H9 (cell line): ENCODE data around the gene MNX1. TPM values are rescaled to one million over a fixed set of nuclear protein-coding genes. Genes with fewer than 3 reads are reported as not detected.

Experiments used
- DNase-seq: peaks from one replicate; pipeline ENCODE4 v3.0.0-alpha.2; 2017
- H2AFZ ChIP-seq: one replicate; pipeline ENCODE4 v1.6.1; 2013; ENCODE audit warnings: mild to moderate bottlenecking, low read length, control low read depth, moderate library complexity
- H2AK5ac ChIP-seq: 2 replicates; pipeline ENCODE4 v1.6.1; 2013; ENCODE audit warnings: low read length, control low read depth, mixed read lengths; ENCODE audit not compliant: insufficient read length
- H2BK120ac ChIP-seq: one replicate; pipeline ENCODE4 v1.6.1; 2013; ENCODE audit warnings: low read depth, mild to moderate bottlenecking, low read length, control low read depth, inconsistent platforms; ENCODE audit not compliant: poor library complexity, severe bottlenecking
- H2BK12ac ChIP-seq: 2 replicates; pipeline ENCODE4 v1.6.1; 2013; ENCODE audit warnings: low read length, control low read depth, mixed read lengths, low read depth; ENCODE audit not compliant: insufficient read length
- H2BK15ac ChIP-seq: 2 replicates; pipeline ENCODE4 v1.6.1; 2013; ENCODE audit warnings: low read depth, low read length, control low read depth
- H2BK20ac ChIP-seq: one replicate; pipeline ENCODE4 v1.6.1; 2013; ENCODE audit warnings: low read depth, mild to moderate bottlenecking, low read length, control low read depth, inconsistent platforms; ENCODE audit not compliant: poor library complexity, severe bottlenecking
- H2BK5ac ChIP-seq: 2 replicates; pipeline ENCODE4 v1.6.1; 2013; ENCODE audit warnings: low read length, control low read depth, mixed read lengths; ENCODE audit not compliant: insufficient read length
- H3K14ac ChIP-seq: 2 replicates; pipeline ENCODE4 v1.6.1; 2013; ENCODE audit warnings: low read length, control low read depth; ENCODE audit not compliant: insufficient read depth
- H3K18ac ChIP-seq: 2 replicates; pipeline ENCODE4 v1.6.1; 2013; ENCODE audit warnings: low read depth, mild to moderate bottlenecking, mixed read lengths, low read length, control low read depth; ENCODE audit not compliant: insufficient read length
- H3K23ac ChIP-seq: 2 replicates; pipeline ENCODE4 v1.6.1; 2013; ENCODE audit warnings: low read length, control low read depth, mixed read lengths, low read depth; ENCODE audit not compliant: insufficient read length
- H3K23me2 ChIP-seq: 2 replicates; pipeline ENCODE4 v1.6.1; 2013; ENCODE audit warnings: low read depth, mild to moderate bottlenecking, mixed read lengths, low read length, control low read depth; ENCODE audit not compliant: insufficient read length, poor library complexity, severe bottlenecking
- H3K27ac ChIP-seq: 2 replicates; pipeline ENCODE4 v1.5.1; 2013; ENCODE audit warnings: low read length, control low read depth, mixed read lengths, low read depth; ENCODE audit not compliant: insufficient read length
- H3K27me3 ChIP-seq: 2 replicates; pipeline ENCODE4 v1.6.1; 2013; ENCODE audit warnings: low read length, control low read depth, inconsistent platforms; ENCODE audit not compliant: insufficient read depth
- H3K4ac ChIP-seq: 2 replicates; pipeline ENCODE4 v1.6.1; 2013; ENCODE audit warnings: low read depth, mild to moderate bottlenecking, control low read depth, inconsistent platforms, low read length, moderate library complexity
- H3K4me1 ChIP-seq: 2 replicates; pipeline ENCODE4 v1.6.1; 2013; ENCODE audit warnings: low read length, control low read depth, inconsistent platforms; ENCODE audit not compliant: insufficient read depth
- H3K4me2 ChIP-seq: 2 replicates; pipeline ENCODE4 v1.6.1; 2013; ENCODE audit warnings: low read length, control low read depth, mixed read lengths; ENCODE audit not compliant: insufficient read length, insufficient read depth
- H3K56ac ChIP-seq: 2 replicates; pipeline ENCODE4 v1.6.1; 2013; ENCODE audit warnings: low read depth, mild to moderate bottlenecking, mixed read lengths, low read length, control low read depth; ENCODE audit not compliant: insufficient read length
- H3K79me1 ChIP-seq: 2 replicates; pipeline ENCODE4 v1.6.1; 2013; ENCODE audit warnings: low read depth, mild to moderate bottlenecking, moderate library complexity, low read length, control low read depth, inconsistent platforms; ENCODE audit not compliant: insufficient read depth, poor library complexity, severe bottlenecking
- H3K79me2 ChIP-seq: 2 replicates; pipeline ENCODE4 v1.6.1; 2013; ENCODE audit warnings: low read length, control low read depth, inconsistent platforms; ENCODE audit not compliant: insufficient read depth
- H3K9ac ChIP-seq: 2 replicates; pipeline ENCODE4 v1.6.1; 2013; ENCODE audit warnings: low read length, control low read depth, mixed read lengths; ENCODE audit not compliant: insufficient read length; ENCODE audit errors: extremely low read depth
- H3K9me3 ChIP-seq: one replicate; pipeline ENCODE4 v1.6.1; 2013; ENCODE audit warnings: low read depth, low read length, inconsistent platforms; ENCODE audit not compliant: control insufficient read depth
- H3T11ph ChIP-seq: one replicate; pipeline ENCODE4 v1.6.1; 2013; ENCODE audit warnings: mild to moderate bottlenecking, low read length, control low read depth, inconsistent platforms
- H4K20me1 ChIP-seq: one replicate; pipeline ENCODE4 v1.6.1; 2013; ENCODE audit not compliant: control insufficient read depth, insufficient read length, insufficient read depth
- H4K5ac ChIP-seq: 2 replicates; pipeline ENCODE4 v1.6.1; 2013; ENCODE audit warnings: low read depth, mild to moderate bottlenecking, mixed read lengths, low read length, control low read depth; ENCODE audit not compliant: insufficient read length
- H4K8ac ChIP-seq: replicated peaks from 2 replicates; pipeline ENCODE4 v1.6.1; 2013; ENCODE audit warnings: low read length, control low read depth, mixed read lengths, low read depth; ENCODE audit not compliant: insufficient read length
- H4K91ac ChIP-seq: 2 replicates; pipeline ENCODE4 v1.6.1; 2013; ENCODE audit warnings: low read depth, mild to moderate bottlenecking, moderate library complexity, mixed read lengths, low read length, control low read depth; ENCODE audit not compliant: insufficient read length
- H3K27ac Mint-ChIP-seq, 3 experiments: 2 replicates in 2 of 3; 3 replicates in 1 of 3; pipeline ENCODE4 v1.8.0; 2020 to 2021; ENCODE audit warnings: mixed read lengths in 3 of 3, mild to moderate bottlenecking in 1 of 3, moderate library complexity in 1 of 3
- H3K27me3 Mint-ChIP-seq: 2 replicates; pipeline ENCODE4 v1.8.0; 2021; ENCODE audit warnings: low read depth, mild to moderate bottlenecking, moderate library complexity, mixed read lengths
- H3K36me3 Mint-ChIP-seq, 3 experiments: 2 replicates in 2 of 3; 3 replicates in 1 of 3; pipeline ENCODE4 v1.8.0; 2020 to 2021; ENCODE audit warnings: low read depth in 3 of 3, mixed read lengths in 3 of 3; ENCODE audit not compliant: insufficient read depth in 1 of 3
- H3K4me1 Mint-ChIP-seq, 2 experiments: 2 replicates each; pipeline ENCODE4 v1.8.0; 2020; ENCODE audit warnings: mixed read lengths in 2 of 2
- H3K4me3 Mint-ChIP-seq, 2 experiments: 2 replicates in 1 of 2; 3 replicates in 1 of 2; pipeline ENCODE4 v1.8.0; 2020 to 2021; ENCODE audit warnings: mild to moderate bottlenecking in 2 of 2, mixed read lengths in 2 of 2, moderate library complexity in 1 of 2
- H3K9me3 Mint-ChIP-seq, 2 experiments: 2 replicates in 1 of 2; 3 replicates in 1 of 2; pipeline ENCODE4 v1.8.0; 2020; ENCODE audit warnings: mild to moderate bottlenecking in 2 of 2, mixed read lengths in 2 of 2, moderate library complexity in 1 of 2
- WGBS: extraction: QIAGEN DNeasy Blood & Tissue Kit; methylation state at CpG from one replicate; pipeline ENCODE4 v1.1.7; 2013; ENCODE audit warnings: missing lambda C conversion rate, low lambda C conversion rate, mixed read lengths; ENCODE audit not compliant: insufficient read length; ENCODE audit errors: extremely low coverage; 5-methylcytosine and 5-hydroxymethylcytosine counted together
- total RNA-seq: library from RNA; stranded (reverse); gene quantifications from 2 replicates; pipeline ENCODE4 v1.2.1, GENCODE V29; 2021
- TF ChIP-seq, protein P1 (sequence below): fragments of 200-600 bp; sonication (generic); conservative IDR thresholded peaks from 3 replicates; pipeline ENCODE4 v1.8.0; 2021; ENCODE audit warnings: antibody characterized with exemption, mild to moderate bottlenecking

Gene MNX1
- total RNA-seq, 1 experiment from 2014 or later: not detected

GRCh38 chr7:157022681-157023588 lies 12.5 kb upstream of the MNX1 start:
- no peaks in the 10 kb centered on the region for H4K20me1 ChIP-seq
- H3K27me3 ChIP-seq: peaks cover 77% of the 10 kb centered on the region
- peaks cover 99% of the 10 kb centered on the region for H3K27me3 Mint-ChIP-seq
- no peaks in the 10 kb centered on the region for H3K79me1 ChIP-seq
- H3K9me3 ChIP-seq: no peaks in the 10 kb centered on the region
- H2BK120ac ChIP-seq: no peak overlapping the region
- H3K18ac ChIP-seq: no peak overlapping the region
- H3K4me1 ChIP-seq: 0 out of 2 replicates have a peak, but pooled peaks cover 2% of the 10 kb centered on the region
- H3K27ac Mint-ChIP-seq: no peak overlapping the region
- H3K4me1 Mint-ChIP-seq: peaks cover 14 to 17% of the 10 kb centered on the region in 2 experiments
- no peak overlapping the region for H3K56ac ChIP-seq
- no peak overlapping the region for H3K9ac ChIP-seq
- no peaks in the 10 kb centered on the region for H3K79me2 ChIP-seq
- no peak overlapping the region for H2AK5ac ChIP-seq
- no peak overlapping the region for H3K27ac ChIP-seq
- no peaks in the 10 kb centered on the region for H3K23me2 ChIP-seq
- H3K36me3 Mint-ChIP-seq: no peaks in the 10 kb centered on the region
- no peak overlapping the region for H3K14ac ChIP-seq
- peaks cover 0 to 9% of the 10 kb centered on the region in 2 experiments; a peak in 2 of 5 replicates for H3K9me3 Mint-ChIP-seq
- H2BK20ac ChIP-seq: no peak overlapping the region
- H3K4me2 ChIP-seq: peak overlapping the region; percentile 15
- H4K91ac ChIP-seq: no peak overlapping the region
- H2AFZ ChIP-seq: no peak overlapping the region
- H2BK5ac ChIP-seq: no peak overlapping the region
- no peak overlapping the region for H2BK15ac ChIP-seq
- H3T11ph ChIP-seq: no peak overlapping the region
- no peak overlapping the region for H2BK12ac ChIP-seq
- WGBS: no CpG with 5 or more reads among the region's 19 CpGs
- TF ChIP-seq, protein P1, sequence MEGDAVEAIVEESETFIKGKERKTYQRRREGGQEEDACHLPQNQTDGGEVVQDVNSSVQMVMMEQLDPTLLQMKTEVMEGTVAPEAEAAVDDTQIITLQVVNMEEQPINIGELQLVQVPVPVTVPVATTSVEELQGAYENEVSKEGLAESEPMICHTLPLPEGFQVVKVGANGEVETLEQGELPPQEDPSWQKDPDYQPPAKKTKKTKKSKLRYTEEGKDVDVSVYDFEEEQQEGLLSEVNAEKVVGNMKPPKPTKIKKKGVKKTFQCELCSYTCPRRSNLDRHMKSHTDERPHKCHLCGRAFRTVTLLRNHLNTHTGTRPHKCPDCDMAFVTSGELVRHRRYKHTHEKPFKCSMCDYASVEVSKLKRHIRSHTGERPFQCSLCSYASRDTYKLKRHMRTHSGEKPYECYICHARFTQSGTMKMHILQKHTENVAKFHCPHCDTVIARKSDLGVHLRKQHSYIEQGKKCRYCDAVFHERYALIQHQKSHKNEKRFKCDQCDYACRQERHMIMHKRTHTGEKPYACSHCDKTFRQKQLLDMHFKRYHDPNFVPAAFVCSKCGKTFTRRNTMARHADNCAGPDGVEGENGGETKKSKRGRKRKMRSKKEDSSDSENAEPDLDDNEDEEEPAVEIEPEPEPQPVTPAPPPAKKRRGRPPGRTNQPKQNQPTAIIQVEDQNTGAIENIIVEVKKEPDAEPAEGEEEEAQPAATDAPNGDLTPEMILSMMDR: no peak
- no peak overlapping the region for H3K23ac ChIP-seq
- peak; percentile 60 for DNase-seq
- H3K4me3 Mint-ChIP-seq: peak overlapping the region in 1 of 2 experiments; percentile 58; a peak in 2 of 5 replicates
- no peak overlapping the region for H3K4ac ChIP-seq
- no peak overlapping the region for H4K8ac ChIP-seq
- no peak overlapping the region for H4K5ac ChIP-seq
